ENCODE results near the gene ALPK1.
"Not testable (repeated sequence)": the region's sequence is repeated elsewhere in the genome, so short reads cannot be mapped to it uniquely, and the experiment has no call there.

ALPK1 gene

GRCh38 chr4:112378858-112379257 is 81.7 kb downstream of the ALPK1 start:
- DNase-seq (ENCODE audit: low spot score) = no peak

- DNase-seq (ENCODE audit: low spot score) = no peak
These were observed 82.1 kb downstream of the ALPK1 start for GRCh38 chr4:112379306-112379705.

GRCh38 chr4:112381996-112382692 is 85.0 kb downstream of the ALPK1 start:
- DNase-seq (ENCODE audit: low spot score) = no peak

DNA sequence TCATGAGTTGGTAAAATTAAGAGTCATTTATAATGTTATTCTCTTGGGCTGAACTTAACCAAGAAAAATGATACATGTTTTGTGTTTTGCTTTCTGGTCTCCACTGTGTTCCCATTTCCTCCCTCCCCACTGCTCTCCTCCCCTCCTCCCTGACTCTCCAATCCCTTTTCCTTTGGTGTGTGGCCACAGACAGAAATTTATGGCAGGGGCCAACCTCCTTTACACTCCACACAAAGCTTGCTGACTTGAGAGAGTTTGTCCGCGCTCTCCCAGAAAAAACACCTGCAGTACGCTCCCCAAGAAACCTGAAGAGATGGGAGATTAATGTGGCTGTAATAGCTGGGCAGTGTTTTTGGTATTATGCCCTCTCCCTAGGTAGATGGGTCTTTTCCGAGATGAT is 88.9 kb downstream of the ALPK1 start:
- DNase-seq (ENCODE audit: low spot score) = no peak

GRCh38 chr4:112402098-112402497 is 104.9 kb downstream of the ALPK1 start:
- DNase-seq (ENCODE audit: low spot score) = no peak

DNA sequence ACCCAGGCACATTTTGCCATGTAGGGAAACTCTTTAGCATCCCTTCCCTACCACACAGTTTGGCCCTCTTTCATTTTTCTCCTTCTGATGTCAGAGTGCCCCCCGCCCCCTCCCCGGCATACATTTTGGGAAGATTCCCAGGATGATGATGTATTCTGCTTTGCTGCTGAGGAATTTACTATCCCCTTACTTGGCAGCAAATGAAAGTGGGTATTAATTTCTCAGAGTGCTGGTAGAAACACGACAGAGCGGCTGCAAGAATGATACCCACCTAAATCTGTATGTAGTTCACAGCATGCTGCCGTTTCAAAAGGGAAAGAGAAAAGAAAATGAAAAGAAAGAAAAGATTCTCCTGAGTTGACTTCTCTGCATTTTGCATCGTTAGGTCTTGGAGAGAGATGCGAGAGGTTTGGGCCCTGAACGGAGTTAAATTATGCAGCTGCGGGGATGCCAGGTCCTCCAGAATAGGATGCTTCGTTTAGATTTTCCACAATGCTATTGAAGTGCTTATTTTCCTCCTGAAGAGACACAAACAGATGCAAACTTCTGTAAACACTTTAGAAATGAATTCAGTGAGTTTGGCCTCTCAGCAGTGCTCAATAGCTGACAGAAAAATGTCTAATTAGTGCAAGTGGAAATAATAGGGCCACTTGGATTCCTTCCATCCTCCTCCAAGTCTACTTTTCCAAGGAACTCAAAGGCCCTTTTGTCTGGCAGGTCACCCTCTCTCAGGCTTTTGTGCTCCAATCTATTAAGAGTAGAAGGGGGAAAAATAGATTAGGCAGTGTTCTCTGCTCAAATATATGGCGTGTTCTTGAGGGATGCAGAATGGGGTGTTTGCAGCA is 106.2 kb downstream of the ALPK1 start:
- DNase-seq (ENCODE audit: low spot score) = no peak

GRCh38 chr4:112410364-112410763 is 113.2 kb downstream of the ALPK1 start:
- no peak for DNase-seq (ENCODE audit: low spot score)

- no peak for DNase-seq (ENCODE audit: low spot score)
These were observed 113.6 kb downstream of the ALPK1 start for GRCh38 chr4:112410804-112411203.

GRCh38 chr4:112411781-112412550 is 114.8 kb downstream of the ALPK1 start:
- DNase-seq (ENCODE audit: low spot score) = no peak

- no peak for DNase-seq (ENCODE audit: low spot score)
These were observed 119.3 kb downstream of the ALPK1 start for GRCh38 chr4:112416464-112416863.

- no peak for DNase-seq (ENCODE audit: low spot score)
These were observed 120.9 kb downstream of the ALPK1 start for GRCh38 chr4:112418092-112418491.

- no peak for DNase-seq (ENCODE audit: low spot score)
These were observed 124.7 kb downstream of the ALPK1 start for GRCh38 chr4:112421911-112422310.

- DNase-seq (ENCODE audit: low spot score) = no peak
These were observed 125.5 kb downstream of the ALPK1 start for GRCh38 chr4:112422644-112423043.

DNA sequence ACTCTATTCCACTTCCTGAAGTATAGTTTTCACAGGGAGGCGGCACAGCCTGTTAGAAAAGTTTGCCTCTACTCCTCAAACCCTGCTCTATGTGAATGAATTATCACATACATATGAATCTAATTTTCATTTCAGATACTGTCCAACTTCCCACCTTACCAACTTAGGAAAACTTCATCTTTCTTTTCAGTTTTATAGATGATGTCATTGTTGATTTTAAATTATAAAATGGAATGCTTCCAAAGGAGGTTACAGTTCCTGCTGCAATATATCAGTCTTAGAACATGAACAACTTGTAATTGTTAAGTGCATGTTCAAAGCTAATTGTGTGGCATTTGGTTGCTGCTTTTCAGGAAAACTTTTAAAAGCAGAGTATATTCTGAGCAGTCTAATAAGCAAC is 126.4 kb downstream of the ALPK1 start:
- no peak for DNase-seq (ENCODE audit: low spot score)

DNA sequence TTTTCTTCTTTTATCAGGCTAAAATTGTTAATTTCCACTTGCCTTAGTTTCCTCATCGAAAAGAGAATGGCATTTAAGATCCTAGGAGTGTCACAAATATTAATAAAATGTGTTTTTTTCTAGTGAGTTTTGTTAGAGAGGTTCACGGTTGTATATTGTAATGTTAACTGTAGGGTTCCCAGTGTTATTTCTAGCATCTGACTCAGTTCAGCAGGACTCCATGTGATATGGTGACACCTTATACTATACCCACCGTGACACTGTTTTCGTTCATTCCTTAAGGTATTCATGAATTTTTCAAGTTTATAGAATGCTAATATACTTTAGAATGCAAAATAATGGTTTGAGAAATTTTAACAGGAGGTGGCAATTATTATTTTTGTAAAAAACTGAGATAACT is 128.7 kb downstream of the ALPK1 start:
- no peak for DNase-seq (ENCODE audit: low spot score)

DNA sequence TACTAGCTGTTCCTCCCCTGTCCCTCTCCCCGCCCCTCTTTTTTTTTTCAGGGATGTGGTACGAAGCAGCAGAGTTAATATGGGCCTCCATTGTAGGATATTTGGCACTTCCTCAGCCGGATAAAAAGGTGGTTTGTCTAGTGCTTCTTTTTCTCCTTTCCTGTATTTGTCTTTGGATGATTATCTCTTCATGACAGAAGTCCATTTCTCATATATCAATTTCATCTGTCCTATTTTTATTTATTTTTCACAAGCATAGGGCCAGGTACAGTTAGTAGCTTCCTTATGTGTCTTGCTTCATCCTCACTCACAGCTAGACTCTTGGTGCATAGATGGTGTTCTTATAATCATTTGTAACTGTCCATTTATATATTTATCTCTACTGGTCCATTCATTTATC is 129.2 kb downstream of the ALPK1 start:
- no peak for DNase-seq (ENCODE audit: low spot score)

GRCh38 chr4:112431158-112431557 is 134.0 kb downstream of the ALPK1 start:
- DNase-seq (ENCODE audit: low spot score) = no peak

DNA sequence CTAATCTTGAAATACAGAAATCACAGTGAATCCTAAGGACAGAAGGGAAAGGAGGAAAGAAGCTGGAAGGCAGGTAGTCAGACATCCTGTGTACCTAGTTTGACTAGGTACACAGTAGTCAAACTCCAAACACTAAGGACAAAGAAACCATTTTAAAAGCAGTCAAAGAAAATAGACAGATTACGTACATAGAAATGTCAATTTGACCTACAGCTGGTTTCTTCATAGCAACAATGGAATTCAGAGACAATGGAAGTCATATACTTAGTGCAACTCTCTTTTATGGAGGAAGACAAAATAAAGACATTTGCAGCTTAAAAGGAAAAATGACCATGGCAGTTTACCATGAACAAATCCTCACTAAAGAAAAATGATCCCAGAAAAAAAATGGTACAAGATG is 139.8 kb downstream of the ALPK1 start:
- no peak for DNase-seq (ENCODE audit: low spot score)

- not testable (repeated sequence) for DNase-seq (ENCODE audit: low spot score)
These were observed 145.1 kb downstream of the ALPK1 start for GRCh38 chr4:112442226-112442625.

DNA sequence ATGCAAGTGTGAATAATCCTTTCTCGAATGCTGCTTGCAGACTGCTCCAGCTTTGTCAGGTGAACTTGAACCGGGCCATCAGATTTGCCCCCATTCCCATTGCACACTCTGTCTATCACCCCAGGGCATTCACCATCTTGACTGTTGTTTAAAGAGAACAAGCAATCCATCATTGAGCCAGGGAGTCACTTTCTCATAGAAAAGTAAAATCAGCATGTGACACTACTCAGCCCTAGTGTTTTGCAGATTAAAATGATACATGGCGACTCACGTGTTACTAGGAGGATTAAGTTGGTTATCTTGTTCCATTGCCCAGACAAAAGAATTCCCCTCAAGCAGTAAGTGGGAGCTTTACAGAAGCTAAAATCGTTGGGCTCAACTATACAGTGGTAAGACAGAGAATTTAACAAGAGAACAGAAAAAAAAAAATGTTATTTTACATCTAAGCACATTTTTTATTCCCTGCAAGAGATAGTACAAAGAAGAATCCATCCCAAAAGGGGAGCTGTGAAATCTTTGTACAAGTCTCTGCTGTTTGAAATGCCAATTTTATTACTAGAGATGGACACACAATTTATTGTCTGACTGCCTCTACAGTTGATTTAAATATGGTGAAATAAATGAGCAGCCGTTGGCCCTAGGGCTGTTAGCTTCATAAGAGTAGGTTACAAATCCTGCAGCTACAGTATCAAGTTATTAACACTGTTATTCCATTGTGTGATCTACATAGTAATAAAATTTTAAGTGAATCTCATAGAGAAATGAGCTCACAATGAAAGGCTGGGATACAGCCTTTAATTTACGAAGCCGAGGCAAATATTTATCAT is 151.3 kb downstream of the ALPK1 start:
- DNase-seq (ENCODE audit: low spot score) = no peak

GRCh38 chr4:112449708-112450107 is 152.5 kb downstream of the ALPK1 start:
- DNase-seq (ENCODE audit: low spot score) = no peak

DNA sequence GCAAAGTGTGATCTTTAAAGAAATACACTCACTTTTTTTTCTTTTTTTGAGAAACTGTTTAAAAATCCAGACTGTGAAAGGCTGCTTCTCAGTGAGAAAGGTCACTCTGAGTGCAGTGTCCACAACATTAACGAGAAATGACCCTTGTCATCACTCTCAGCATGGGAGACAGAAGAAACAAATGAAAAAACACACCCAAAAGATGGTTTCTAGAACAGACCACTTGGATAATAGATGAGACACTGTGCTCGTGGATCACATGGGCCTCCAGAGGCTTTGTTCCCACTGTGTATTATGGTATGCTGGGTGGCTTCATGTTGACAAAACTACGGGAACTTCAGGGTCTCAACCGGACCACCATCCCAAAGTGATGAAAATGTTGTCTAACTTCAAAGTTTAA is 153.9 kb downstream of the ALPK1 start:
- no peak for DNase-seq (ENCODE audit: low spot score)

Measured in left forelimb (tissue), 1 donor.